Measurements from ENCODE around the gene AP3D1.

Gene AP3D1

GRCh38 chr19:2103045-2103707 is 48.2 kb downstream of the AP3D1 start:
- H3K36me3 ChIP-seq, result peaks cover 59% of the 10 kb centered on the region

DNA sequence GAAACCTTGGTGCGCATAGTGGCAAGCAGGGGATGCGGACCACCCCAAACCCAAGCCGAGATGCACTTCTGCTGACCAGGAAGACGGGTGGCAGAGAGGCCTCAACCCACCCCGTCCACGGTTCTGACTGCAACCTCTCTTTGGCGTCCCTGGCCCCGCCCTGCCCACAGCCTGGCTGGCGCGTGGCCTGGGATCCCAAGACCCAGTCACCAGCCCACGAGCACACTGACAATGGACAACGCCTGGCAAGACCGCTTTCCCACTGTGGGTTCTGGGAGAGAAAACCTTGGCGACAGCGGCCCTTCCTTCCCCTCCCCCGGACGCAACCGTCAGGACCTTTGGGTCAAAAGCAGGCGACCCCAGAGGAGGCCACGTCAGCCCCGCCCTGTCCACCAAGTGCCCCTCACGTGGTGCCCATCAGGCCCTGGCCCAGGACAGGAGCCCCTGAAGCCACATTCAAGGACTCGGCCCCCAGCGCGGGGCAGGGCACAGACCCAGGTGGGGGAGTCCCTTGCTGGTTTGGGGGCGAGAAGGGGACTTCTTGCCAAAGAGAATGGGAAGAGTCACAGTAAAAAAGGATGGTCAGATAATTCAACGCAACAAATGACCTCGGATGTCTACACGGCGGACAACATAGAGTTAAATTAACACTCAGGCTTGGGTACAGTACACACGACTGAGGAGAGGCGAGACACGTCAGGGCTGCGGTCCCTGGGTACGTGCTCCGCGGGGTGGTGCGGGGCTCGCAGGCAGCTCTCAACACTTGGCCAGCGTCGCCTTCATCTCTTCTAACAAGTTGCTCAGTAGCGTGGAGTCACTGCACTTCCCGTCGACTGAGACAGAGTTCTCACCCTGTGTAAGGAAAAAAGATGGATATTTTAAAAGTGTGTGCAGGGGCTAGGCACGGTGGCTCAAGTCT is 49.7 kb downstream of the AP3D1 start:
- H3K27me3 ChIP-seq, result no peaks in the 10 kb centered on the region
- no peak overlapping the region for H3K4me3 ChIP-seq (ENCODE audit: low read depth in 1 of 2, low read length in 1 of 2)
- H3K4me1 ChIP-seq (ENCODE audit: control insufficient read depth in 1 of 2, insufficient read depth in 1 of 2, low read depth in 1 of 2, low read length in 1 of 2), result peaks cover 11 to 14% of the 10 kb centered on the region in 2 experiments
- H3K27ac ChIP-seq, result no peak overlapping the region
- H3K9me3 ChIP-seq, result no peaks in the 10 kb centered on the region
- peaks cover 52% of the 10 kb centered on the region for H3K36me3 ChIP-seq
- TF ChIP-seq, protein P1, sequence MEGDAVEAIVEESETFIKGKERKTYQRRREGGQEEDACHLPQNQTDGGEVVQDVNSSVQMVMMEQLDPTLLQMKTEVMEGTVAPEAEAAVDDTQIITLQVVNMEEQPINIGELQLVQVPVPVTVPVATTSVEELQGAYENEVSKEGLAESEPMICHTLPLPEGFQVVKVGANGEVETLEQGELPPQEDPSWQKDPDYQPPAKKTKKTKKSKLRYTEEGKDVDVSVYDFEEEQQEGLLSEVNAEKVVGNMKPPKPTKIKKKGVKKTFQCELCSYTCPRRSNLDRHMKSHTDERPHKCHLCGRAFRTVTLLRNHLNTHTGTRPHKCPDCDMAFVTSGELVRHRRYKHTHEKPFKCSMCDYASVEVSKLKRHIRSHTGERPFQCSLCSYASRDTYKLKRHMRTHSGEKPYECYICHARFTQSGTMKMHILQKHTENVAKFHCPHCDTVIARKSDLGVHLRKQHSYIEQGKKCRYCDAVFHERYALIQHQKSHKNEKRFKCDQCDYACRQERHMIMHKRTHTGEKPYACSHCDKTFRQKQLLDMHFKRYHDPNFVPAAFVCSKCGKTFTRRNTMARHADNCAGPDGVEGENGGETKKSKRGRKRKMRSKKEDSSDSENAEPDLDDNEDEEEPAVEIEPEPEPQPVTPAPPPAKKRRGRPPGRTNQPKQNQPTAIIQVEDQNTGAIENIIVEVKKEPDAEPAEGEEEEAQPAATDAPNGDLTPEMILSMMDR (IDR thresholded peaks at IDR 0.05), result no peak

More at GRCh38 chr19:2103045-2103707, 48.2 kb downstream of the AP3D1 start:
- Histone ChIP-seq H3K4me1 (ENCODE audit: control insufficient read depth in 1 of 2, insufficient read depth in 1 of 2, low read depth in 1 of 2, low read length in 1 of 2) (no peaks in the 10 kb centered on the region), H3K27me3 (no peaks in the 10 kb centered on the region), H3K27ac (no peak overlapping the region), H3K4me3 (ENCODE audit: low read depth in 1 of 2, low read length in 1 of 2) (no peak overlapping the region), H3K9me3 (no peaks in the 10 kb centered on the region)
- TF ChIP-seq, protein P1 (IDR thresholded peaks at IDR 0.05), result no peak

GRCh38 chr19:2100719-2101061 is 50.7 kb downstream of the AP3D1 start:
- H3K9me3 ChIP-seq, result no peaks in the 10 kb centered on the region
- H3K27ac ChIP-seq, result no peak overlapping the region
- H3K27me3 ChIP-seq, result no peaks in the 10 kb centered on the region
- TF ChIP-seq, protein P1 (IDR thresholded peaks at IDR 0.05), result no peak
- H3K4me3 ChIP-seq (ENCODE audit: low read depth in 1 of 2, low read length in 1 of 2), result no peak overlapping the region
- H3K36me3 ChIP-seq, result peaks cover 44% of the 10 kb centered on the region
- peaks cover 11 to 20% of the 10 kb centered on the region in 2 experiments for H3K4me1 ChIP-seq (ENCODE audit: control insufficient read depth in 1 of 2, insufficient read depth in 1 of 2, low read depth in 1 of 2, low read length in 1 of 2)

DNA sequence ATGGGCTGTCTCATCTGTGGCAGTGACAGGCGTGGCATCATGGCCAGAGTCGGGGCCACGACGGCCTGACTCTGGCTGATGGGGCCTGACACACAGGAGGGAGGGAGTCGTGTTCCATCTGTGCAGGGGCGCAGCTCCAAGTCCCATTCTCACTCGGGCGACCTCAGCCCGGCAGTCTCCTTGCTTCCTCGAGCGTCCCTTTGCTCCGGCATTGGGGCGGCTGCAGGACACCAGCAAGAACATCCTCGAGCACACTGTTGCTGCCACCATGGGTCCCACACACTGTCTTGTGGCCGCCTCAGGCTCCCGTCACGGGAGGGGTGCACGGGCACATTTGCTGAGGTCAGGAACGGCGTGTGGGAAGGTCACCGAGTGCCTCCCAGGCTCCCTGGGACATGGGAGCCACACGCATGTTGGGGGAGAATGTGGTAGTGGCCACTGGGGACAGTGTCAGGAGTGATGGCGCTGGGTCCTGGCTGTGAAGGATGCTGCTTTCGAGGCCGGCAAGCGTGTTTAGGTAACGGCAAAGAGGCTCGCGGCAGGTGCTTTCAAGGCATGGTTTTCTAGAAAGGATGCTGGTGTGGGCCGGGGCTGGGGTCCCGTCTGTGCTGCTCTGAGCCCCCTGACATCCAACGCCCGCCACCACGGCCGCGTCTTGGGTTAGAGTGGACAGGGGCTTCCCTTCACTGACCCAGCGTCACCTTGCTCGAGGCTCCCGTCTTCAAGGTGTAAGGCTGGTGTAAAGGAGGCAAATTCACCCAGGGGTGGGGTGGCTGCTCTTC is 51.2 kb downstream of the AP3D1 start:
- H3K27ac ChIP-seq, result no peak overlapping the region
- H3K9me3 ChIP-seq, result no peaks in the 10 kb centered on the region
- H3K27me3 ChIP-seq, result no peaks in the 10 kb centered on the region
- TF ChIP-seq, protein P1 (IDR thresholded peaks at IDR 0.05), result no peak
- H3K36me3 ChIP-seq, result peaks cover 40% of the 10 kb centered on the region
- no peak overlapping the region for H3K4me3 ChIP-seq (ENCODE audit: low read depth in 1 of 2, low read length in 1 of 2)
- H3K4me1 ChIP-seq (ENCODE audit: control insufficient read depth in 1 of 2, insufficient read depth in 1 of 2, low read depth in 1 of 2, low read length in 1 of 2), result peaks cover 15 to 20% of the 10 kb centered on the region in 2 experiments

DNA sequence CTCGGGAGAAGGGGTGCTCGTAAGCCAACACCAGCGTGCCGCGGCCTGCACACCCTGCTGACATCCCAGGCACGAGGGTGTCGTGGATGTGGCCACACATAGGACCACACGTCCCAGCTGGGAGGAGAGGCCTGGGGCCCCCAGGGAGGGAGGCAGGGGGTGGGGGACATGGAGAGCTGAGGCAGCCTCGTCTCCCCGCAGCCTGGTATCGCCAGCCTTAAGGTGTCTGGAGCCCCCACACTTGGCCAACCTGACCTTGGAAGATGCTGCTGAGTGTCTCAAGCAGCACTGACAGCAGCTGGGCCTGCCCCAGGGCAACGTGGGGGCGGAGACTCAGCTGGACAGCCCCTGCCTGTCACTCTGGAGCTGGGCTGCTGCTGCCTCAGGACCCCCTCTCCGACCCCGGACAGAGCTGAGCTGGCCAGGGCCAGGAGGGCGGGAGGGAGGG is 52.3 kb downstream of the AP3D1 start:
- H3K27me3 ChIP-seq, result no peaks in the 10 kb centered on the region
- no peaks in the 10 kb centered on the region for H3K9me3 ChIP-seq
- no peak overlapping the region for H3K4me3 ChIP-seq (ENCODE audit: low read depth in 1 of 2, low read length in 1 of 2)
- TF ChIP-seq, protein P1 (IDR thresholded peaks at IDR 0.05), result no peak
- peaks cover 25 to 30% of the 10 kb centered on the region in 2 experiments for H3K4me1 ChIP-seq (ENCODE audit: control insufficient read depth in 1 of 2, insufficient read depth in 1 of 2, low read depth in 1 of 2, low read length in 1 of 2)
- peaks cover 38% of the 10 kb centered on the region for H3K36me3 ChIP-seq
- H3K27ac ChIP-seq, result no peak overlapping the region
